Measurements from ENCODE around the gene PVRIG.
"Not testable (repeated sequence)": the region's sequence is repeated elsewhere in the genome, so short reads cannot be mapped to it uniquely, and the experiment has no call there.

PVRIG gene

GRCh38 chr7:100195222-100195621 is 24.5 kb upstream of the PVRIG start:
- no peaks in the 10 kb centered on the region for H3K36me3 ChIP-seq (ENCODE audit: control insufficient read depth, insufficient read depth, low read length)
- 40% methylated on average over 1 of the region's 2 CpGs; no CpG with 5 or more reads in 1 of the 2 experiments for WGBS, 2 experiments (ENCODE audit: insufficient coverage in 2 of 2)
- H3K27ac ChIP-seq (ENCODE audit: low read depth, low read length, severe bottlenecking), result no peak overlapping the region
- H3K9me3 ChIP-seq (ENCODE audit: control insufficient read depth, low read length), result no peaks in the 10 kb centered on the region
- H3K4me1 ChIP-seq (ENCODE audit: control insufficient read depth, insufficient read depth, low read length, poor library complexity, severe bottlenecking), result peaks cover 3% of the 10 kb centered on the region
- no peak overlapping the region for H3K4me3 ChIP-seq (ENCODE audit: extremely low read depth, insufficient read depth, low read length, poor library complexity, severe bottlenecking)

GRCh38 chr7:100195901-100196322 is 23.8 kb upstream of the PVRIG start:
- not testable (repeated sequence) for H3K27ac ChIP-seq (ENCODE audit: low read depth, low read length, severe bottlenecking); H3K4me1 ChIP-seq (ENCODE audit: control insufficient read depth, insufficient read depth, low read length, poor library complexity, severe bottlenecking); H3K4me3 ChIP-seq (ENCODE audit: extremely low read depth, insufficient read depth, low read length, poor library complexity, severe bottlenecking); H3K9me3 ChIP-seq (ENCODE audit: control insufficient read depth, low read length); H3K36me3 ChIP-seq (ENCODE audit: control insufficient read depth, insufficient read depth, low read length)
- 76 to 85% methylated on average over 3 to 6 of the region's 6 CpGs for WGBS, 2 experiments (ENCODE audit: insufficient coverage in 2 of 2)

GRCh38 chr7:100198266-100198665 is 21.5 kb upstream of the PVRIG start:
- Histone ChIP-seq H3K36me3 (ENCODE audit: control insufficient read depth, insufficient read depth, low read length) (no peaks in the 10 kb centered on the region), H3K9me3 (ENCODE audit: control insufficient read depth, low read length) (no peaks in the 10 kb centered on the region), H3K27ac (ENCODE audit: low read depth, low read length, severe bottlenecking) (no peak overlapping the region), H3K4me1 (ENCODE audit: control insufficient read depth, insufficient read depth, low read length, poor library complexity, severe bottlenecking) (peaks cover 8% of the 10 kb centered on the region), H3K4me3 (ENCODE audit: extremely low read depth, insufficient read depth, low read length, poor library complexity, severe bottlenecking) (no peak overlapping the region)
- 91 to 97% methylated on average over 4 to 8 of the region's 10 CpGs for WGBS, 2 experiments (ENCODE audit: insufficient coverage in 2 of 2)

GRCh38 chr7:100200693-100201092 is 19.1 kb upstream of the PVRIG start:
- Histone ChIP-seq H3K9me3 (ENCODE audit: control insufficient read depth, low read length) (no peaks in the 10 kb centered on the region), H3K4me3 (ENCODE audit: extremely low read depth, insufficient read depth, low read length, poor library complexity, severe bottlenecking) (no peak overlapping the region), H3K36me3 (ENCODE audit: control insufficient read depth, insufficient read depth, low read length) (no peaks in the 10 kb centered on the region), H3K4me1 (ENCODE audit: control insufficient read depth, insufficient read depth, low read length, poor library complexity, severe bottlenecking) (peaks cover 11% of the 10 kb centered on the region), H3K27ac (ENCODE audit: low read depth, low read length, severe bottlenecking) (no peak overlapping the region)
- WGBS, 2 experiments (ENCODE audit: insufficient coverage in 2 of 2), result 88 to 91% methylated on average over 4 to 9 of the region's 11 CpGs

GRCh38 chr7:100204454-100204853 is 15.3 kb upstream of the PVRIG start:
- Histone ChIP-seq H3K9me3 (ENCODE audit: control insufficient read depth, low read length) (no peaks in the 10 kb centered on the region), H3K4me1 (ENCODE audit: control insufficient read depth, insufficient read depth, low read length, poor library complexity, severe bottlenecking) (peaks cover 14% of the 10 kb centered on the region), H3K36me3 (ENCODE audit: control insufficient read depth, insufficient read depth, low read length) (no peaks in the 10 kb centered on the region), H3K27ac (ENCODE audit: low read depth, low read length, severe bottlenecking) (no peak overlapping the region), H3K4me3 (ENCODE audit: extremely low read depth, insufficient read depth, low read length, poor library complexity, severe bottlenecking) (no peak overlapping the region)
- 88 to 96% methylated on average over 6 to 7 of the region's 9 CpGs for WGBS, 2 experiments (ENCODE audit: insufficient coverage in 2 of 2)

GRCh38 chr7:100208911-100209408 is 10.8 kb upstream of the PVRIG start:
- no peak overlapping the region for H3K27ac ChIP-seq (ENCODE audit: low read depth, low read length, severe bottlenecking)
- H3K4me1 ChIP-seq (ENCODE audit: control insufficient read depth, insufficient read depth, low read length, poor library complexity, severe bottlenecking), result peaks cover 6% of the 10 kb centered on the region
- H3K9me3 ChIP-seq (ENCODE audit: control insufficient read depth, low read length), result no peaks in the 10 kb centered on the region
- no peak overlapping the region for H3K4me3 ChIP-seq (ENCODE audit: extremely low read depth, insufficient read depth, low read length, poor library complexity, severe bottlenecking)
- H3K36me3 ChIP-seq (ENCODE audit: control insufficient read depth, insufficient read depth, low read length), result no peaks in the 10 kb centered on the region
- 82 to 84% methylated on average over 5 to 6 of the region's 6 CpGs for WGBS, 2 experiments (ENCODE audit: insufficient coverage in 2 of 2)

DNA sequence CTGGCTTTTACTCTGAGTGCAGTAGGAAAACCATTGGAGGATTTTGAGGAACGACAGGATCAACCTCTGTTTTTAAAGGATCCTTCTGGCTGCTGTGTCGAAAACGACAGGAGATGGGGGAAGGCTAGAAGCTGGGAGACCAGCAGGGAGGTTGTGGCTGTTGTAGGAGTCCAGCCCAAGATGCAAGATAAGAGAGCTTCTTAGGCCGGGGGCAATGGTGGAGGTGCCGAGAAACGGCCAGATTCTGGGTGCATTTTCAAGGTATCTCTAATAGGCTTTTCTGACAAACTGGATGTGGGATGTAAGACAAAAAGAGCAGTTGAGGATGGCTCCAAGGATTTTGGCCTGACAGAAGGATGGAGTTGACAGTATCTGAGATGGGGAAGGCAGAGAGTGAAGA is 10.3 kb upstream of the PVRIG start:
- Histone ChIP-seq H3K36me3 (ENCODE audit: control insufficient read depth, insufficient read depth, low read length) (no peaks in the 10 kb centered on the region), H3K9me3 (ENCODE audit: control insufficient read depth, low read length) (no peaks in the 10 kb centered on the region), H3K4me1 (ENCODE audit: control insufficient read depth, insufficient read depth, low read length, poor library complexity, severe bottlenecking) (peaks cover 6% of the 10 kb centered on the region), H3K4me3 (ENCODE audit: extremely low read depth, insufficient read depth, low read length, poor library complexity, severe bottlenecking) (no peak overlapping the region), H3K27ac (ENCODE audit: low read depth, low read length, severe bottlenecking) (no peak overlapping the region)
- WGBS, 2 experiments (ENCODE audit: insufficient coverage in 2 of 2), result 86 to 87% methylated on average over 5 to 6 of the region's 6 CpGs

GRCh38 chr7:100210805-100211204 is 8.9 kb upstream of the PVRIG start:
- Histone ChIP-seq H3K9me3 (ENCODE audit: control insufficient read depth, low read length) (no peaks in the 10 kb centered on the region), H3K4me3 (ENCODE audit: extremely low read depth, insufficient read depth, low read length, poor library complexity, severe bottlenecking) (no peak overlapping the region), H3K36me3 (ENCODE audit: control insufficient read depth, insufficient read depth, low read length) (no peaks in the 10 kb centered on the region), H3K27ac (ENCODE audit: low read depth, low read length, severe bottlenecking) (no peak overlapping the region), H3K4me1 (ENCODE audit: control insufficient read depth, insufficient read depth, low read length, poor library complexity, severe bottlenecking) (peaks cover 3% of the 10 kb centered on the region)
- WGBS, 2 experiments (ENCODE audit: insufficient coverage in 2 of 2), result 100% methylated on average over 3 of the region's 5 CpGs; no CpG with 5 or more reads in 1 of the 2 experiments

- no peak overlapping the region for H3K4me3 ChIP-seq (ENCODE audit: extremely low read depth, insufficient read depth, low read length, poor library complexity, severe bottlenecking)
- no peaks in the 10 kb centered on the region for H3K36me3 ChIP-seq (ENCODE audit: control insufficient read depth, insufficient read depth, low read length)
- H3K9me3 ChIP-seq (ENCODE audit: control insufficient read depth, low read length), result no peaks in the 10 kb centered on the region
- H3K4me1 ChIP-seq (ENCODE audit: control insufficient read depth, insufficient read depth, low read length, poor library complexity, severe bottlenecking), result peaks cover 3% of the 10 kb centered on the region
- 89 to 91% methylated on average over 5 to 7 of the region's 7 CpGs for WGBS, 2 experiments (ENCODE audit: insufficient coverage in 2 of 2)
- H3K27ac ChIP-seq (ENCODE audit: low read depth, low read length, severe bottlenecking), result no peak overlapping the region
Measured at GRCh38 chr7:100211342-100211780, 8.4 kb upstream of the PVRIG start.

DNA sequence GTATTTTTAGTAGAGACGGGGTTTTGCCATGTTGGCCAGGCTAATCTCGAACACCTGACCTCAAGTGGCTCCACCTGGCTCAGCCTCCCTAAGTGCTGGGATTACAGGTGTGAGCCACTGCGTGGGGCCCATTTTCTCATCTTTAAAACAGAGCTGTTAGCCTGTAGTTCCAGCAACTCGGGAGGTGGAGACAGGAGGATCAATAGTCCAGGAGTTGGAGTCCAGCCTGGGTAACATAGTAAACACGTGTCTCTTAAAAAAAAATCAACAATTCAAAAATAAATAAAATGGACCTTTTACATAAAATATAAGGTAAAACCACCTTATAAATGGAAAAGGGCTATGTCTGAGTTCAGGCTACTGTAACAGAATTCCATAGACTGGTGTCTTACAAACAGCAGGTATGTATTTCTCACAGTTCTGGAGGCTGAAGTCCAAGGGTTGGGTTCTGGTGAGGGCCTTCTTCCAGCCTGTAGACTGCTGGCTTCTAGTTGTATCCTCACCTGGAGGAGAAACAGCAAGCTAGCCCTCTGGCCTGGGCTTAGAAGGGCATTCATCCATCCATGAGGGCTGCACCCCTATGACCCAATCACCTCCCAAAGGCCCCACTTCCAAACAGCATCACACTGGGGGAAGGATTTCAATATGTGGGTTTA is 7.0 kb upstream of the PVRIG start:
- no peak overlapping the region for H3K4me3 ChIP-seq (ENCODE audit: extremely low read depth, insufficient read depth, low read length, poor library complexity, severe bottlenecking)
- H3K9me3 ChIP-seq (ENCODE audit: control insufficient read depth, low read length), result no peaks in the 10 kb centered on the region
- 90 to 94% methylated on average over 3 of the region's 5 CpGs for WGBS, 2 experiments (ENCODE audit: insufficient coverage in 2 of 2)
- H3K4me1 ChIP-seq (ENCODE audit: control insufficient read depth, insufficient read depth, low read length, poor library complexity, severe bottlenecking), result peaks cover 3% of the 10 kb centered on the region
- no peak overlapping the region for H3K27ac ChIP-seq (ENCODE audit: low read depth, low read length, severe bottlenecking)
- no peaks in the 10 kb centered on the region for H3K36me3 ChIP-seq (ENCODE audit: control insufficient read depth, insufficient read depth, low read length)

DNA sequence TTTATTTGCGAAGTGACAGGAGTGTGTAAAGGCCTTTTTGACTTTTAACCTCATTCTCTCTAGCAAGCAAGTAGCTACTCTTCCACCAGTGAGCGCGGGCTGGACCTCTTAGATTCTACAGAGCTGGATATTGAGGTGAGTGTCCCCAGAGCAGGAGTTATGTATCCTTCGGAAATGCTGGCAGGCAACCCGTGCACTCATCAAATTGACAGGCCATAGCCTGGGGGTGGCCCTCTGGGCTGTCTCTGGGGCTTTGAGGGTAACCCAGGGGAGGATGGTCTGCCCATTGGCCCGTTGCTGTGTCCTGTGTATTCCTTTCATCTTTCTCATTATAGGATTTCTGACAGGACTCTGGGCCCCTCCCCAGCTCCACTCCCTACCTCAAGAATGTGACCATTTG is 6.1 kb upstream of the PVRIG start:
- H3K4me1 ChIP-seq (ENCODE audit: control insufficient read depth, insufficient read depth, low read length, poor library complexity, severe bottlenecking), result peaks cover 3% of the 10 kb centered on the region
- H3K4me3 ChIP-seq (ENCODE audit: extremely low read depth, insufficient read depth, low read length, poor library complexity, severe bottlenecking), result no peak overlapping the region
- no peaks in the 10 kb centered on the region for H3K9me3 ChIP-seq (ENCODE audit: control insufficient read depth, low read length)
- no peaks in the 10 kb centered on the region for H3K36me3 ChIP-seq (ENCODE audit: control insufficient read depth, insufficient read depth, low read length)
- WGBS, 2 experiments (ENCODE audit: insufficient coverage in 2 of 2), result 90 to 100% methylated on average over 1 to 4 of the region's 6 CpGs
- H3K27ac ChIP-seq (ENCODE audit: low read depth, low read length, severe bottlenecking), result no peak overlapping the region

All from mesodermal cell (in vitro differentiated cells).